ENCODE measurements around the gene XYLT2.

The XYLT2 gene

DNA sequence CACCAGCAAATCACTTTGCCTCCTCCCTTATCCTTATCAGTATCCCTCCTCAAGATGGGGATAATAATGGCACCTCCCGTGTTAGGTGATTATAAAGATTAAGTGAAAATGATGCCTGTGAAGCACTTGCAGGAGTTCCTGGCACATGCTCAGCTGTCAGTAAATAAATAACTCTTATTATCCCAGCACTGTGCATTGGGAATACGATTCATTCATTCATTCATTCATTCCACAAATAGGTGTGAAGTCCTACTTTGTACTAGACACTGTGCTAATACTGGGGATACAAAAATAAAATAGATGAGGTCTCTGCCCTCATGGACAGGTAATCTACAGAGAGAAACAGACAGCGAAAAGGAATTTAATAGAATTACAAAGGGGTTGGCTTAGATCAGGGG lies 2.0 kb downstream of the XYLT2 start:
- in situ Hi-C loops (cut with HindIII; ENCODE audit: low sequenced_read_pairs): loop anchor here (5.0 to 25.0 kb wide), 2 partner anchors 49 to 436 kb away; partner anchors contain the start of gene LRRC59

DNA sequence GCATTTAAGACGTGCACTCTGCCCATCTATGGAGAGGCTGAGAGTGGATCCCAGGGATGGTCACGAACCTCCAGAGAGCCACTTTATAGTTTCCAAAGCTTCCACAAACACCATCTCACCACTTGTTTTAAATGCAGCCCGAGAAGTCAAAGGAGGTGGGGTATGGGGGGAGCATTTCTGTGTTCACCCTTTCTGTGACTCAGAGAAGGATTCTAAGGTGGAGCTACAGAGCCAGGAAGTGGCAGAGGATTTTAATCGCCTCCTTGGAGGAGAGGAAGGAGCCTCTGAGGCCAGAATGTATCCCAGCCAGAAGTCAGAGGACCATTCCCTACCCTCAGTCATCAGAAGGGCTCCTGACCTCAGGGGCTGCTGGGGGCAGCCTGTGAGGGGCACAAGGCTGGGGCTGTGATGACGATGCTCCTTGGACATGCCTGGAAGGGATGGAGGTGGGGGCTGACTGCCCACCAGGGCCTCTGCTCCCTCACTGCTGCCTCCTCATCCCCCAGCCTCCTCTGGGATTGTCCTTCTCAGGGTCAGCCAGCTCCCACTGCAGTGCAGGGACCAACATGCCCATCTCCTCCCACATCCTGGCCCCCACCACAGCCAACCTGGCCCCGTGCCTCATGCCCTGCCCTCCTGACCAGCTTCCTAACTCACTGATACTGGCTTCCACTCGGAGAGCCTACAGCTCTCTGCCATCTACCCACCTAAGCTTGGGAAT lies 2.8 kb downstream of the XYLT2 start:
- in situ Hi-C loops (cut with HindIII; ENCODE audit: low sequenced_read_pairs): loop anchor here (5.0 to 25.0 kb wide), 2 partner anchors 49 to 436 kb away; partner anchors contain the start of gene LRRC59

DNA sequence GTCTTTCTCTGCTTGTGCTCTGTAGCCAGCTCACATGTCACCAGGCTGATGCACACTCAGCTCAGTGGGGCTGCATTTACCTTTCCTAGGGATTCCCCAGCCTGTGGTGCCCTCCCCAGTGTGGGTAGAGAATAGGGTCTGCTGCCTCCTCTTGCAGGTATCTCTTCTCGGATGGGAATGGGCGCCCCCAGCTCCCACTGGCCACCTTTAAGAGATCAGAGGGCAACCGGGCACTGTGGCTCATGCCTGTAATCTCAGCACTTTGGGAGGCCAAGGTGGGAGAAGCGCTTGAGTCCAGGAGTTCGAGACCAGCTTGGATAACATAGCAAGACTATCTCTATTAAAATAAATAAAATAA lies 3.3 kb downstream of the XYLT2 start:
- in situ Hi-C loops (cut with HindIII; ENCODE audit: low sequenced_read_pairs): loop anchor here (5.0 to 25.0 kb wide), 2 partner anchors 48 to 437 kb away; partner anchors contain the start of gene LRRC59

DNA sequence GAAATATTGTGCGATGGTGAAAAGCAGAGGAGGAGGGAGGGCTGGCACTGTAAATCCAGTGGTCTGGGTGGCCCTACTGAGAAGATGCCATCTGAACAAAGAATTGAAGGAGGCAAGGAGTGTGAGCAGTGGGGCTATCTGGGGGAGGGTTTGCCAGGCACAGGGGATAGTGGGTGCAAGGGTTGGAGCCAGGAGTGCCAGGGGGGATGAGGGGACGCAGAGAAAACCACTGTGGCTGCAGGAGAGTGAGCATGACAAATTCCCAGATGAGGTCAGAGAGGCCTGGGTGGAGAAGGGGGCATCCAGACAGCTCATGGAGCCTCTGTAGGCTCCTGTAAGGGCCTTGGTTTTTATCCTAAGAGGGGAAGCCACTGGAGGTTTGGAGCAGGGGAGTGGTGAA lies 4.8 kb downstream of the XYLT2 start:
- in situ Hi-C loops (cut with HindIII; ENCODE audit: low sequenced_read_pairs): no loop called here

DNA sequence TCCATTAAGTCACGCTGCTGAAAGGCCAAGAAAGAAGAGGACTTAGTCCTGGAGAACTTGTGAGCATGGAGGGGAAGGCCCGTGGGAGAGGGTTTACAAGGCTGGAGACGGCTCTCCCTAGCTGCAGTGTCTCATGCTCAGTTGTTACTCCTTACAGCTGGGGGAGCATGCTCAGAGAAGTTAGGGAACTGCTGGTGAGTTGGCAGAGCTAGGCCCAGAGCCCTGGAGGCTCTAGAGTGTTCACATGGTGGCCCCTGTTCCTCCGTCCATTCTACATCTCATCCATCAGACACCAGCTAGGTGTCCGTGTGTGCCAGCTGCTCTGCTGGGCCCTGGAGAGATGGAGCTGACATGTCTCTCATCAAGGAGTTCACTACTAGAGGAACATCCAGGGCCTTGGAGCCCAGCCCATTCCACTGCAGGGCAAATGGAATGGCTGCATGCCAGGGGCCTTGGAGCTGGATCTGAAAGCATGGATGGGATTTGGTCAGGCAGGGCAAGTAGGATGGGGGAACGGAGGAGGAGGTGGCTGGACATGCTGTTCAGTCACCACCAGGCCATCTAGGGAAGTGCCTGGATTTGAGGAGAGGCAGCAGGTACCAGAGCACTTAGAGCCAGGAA lies 6.3 kb downstream of the XYLT2 start:
- in situ Hi-C loops (cut with HindIII; ENCODE audit: low sequenced_read_pairs): no loop called here

DNA sequence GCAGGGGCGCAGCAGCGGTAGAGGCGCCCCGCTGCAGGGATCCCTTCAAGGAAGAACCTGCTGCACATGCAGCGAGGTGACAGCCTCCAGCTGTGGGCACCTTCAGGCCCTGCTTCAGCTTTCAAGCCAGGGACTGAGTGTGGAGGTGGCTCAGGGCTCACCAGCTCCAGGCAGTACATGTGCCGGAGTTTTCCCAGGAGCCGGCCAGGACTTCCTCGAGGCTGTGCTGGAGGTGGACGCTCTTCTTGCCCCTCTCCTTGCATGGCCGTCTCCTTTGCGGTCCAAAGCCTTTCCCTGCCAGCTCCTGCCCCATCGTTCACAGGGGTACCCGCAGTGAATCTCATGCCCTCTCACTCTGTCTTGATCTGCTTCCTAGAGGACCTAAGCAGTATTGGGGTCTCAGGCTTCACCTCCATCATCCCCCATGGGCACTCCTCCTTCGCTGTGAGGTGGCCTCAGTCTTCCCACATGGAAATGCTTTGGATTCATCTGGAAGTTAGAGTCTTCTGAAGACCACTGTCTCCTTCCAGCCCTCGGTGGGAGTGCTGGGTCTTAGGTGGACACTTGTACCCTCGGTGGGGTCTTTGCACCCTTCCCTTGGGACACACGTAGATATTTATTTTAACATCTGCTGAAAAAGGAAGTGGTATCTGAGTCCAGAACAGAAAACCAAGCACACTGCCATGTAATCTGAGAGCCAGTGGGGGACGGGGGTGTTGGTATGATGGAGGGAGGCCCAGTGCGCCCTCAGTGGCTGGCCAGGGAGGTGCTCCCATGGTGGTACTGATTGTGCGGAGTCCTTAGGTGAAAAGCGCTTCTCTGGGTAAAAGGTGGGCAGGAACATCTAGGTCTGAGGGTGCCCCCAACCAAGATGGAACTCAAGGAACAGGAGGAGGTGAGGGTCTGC lies 7.0 kb downstream of the XYLT2 start:
- in situ Hi-C loops (cut with HindIII; ENCODE audit: low sequenced_read_pairs): no loop called here

DNA sequence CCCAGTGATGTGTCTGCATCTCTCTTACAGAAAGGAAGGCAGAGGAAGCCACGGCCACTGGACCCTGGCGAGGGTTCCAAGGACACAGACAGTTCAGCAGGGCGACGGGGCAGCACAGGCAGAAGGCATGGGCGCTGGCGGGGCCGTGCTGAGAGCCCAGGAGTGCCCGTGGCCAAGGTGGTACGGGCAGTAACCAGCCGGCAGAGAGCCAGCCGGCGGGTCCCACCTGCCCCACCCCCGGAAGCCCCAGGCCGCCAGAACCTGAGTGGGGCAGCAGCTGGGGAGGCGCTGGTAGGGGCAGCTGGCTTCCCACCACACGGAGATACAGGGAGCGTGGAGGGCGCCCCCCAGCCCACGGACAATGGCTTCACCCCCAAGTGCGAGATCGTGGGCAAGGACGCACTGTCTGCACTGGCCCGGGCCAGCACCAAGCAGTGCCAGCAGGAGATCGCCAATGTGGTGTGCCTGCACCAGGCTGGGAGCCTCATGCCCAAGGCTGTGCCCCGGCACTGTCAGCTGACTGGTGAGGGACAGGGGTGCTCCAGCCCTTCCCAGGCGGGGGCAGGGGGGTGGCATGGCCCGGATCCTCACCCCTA lies 7.8 kb downstream of the XYLT2 start:
- in situ Hi-C loops (cut with HindIII; ENCODE audit: low sequenced_read_pairs): no loop called here

DNA sequence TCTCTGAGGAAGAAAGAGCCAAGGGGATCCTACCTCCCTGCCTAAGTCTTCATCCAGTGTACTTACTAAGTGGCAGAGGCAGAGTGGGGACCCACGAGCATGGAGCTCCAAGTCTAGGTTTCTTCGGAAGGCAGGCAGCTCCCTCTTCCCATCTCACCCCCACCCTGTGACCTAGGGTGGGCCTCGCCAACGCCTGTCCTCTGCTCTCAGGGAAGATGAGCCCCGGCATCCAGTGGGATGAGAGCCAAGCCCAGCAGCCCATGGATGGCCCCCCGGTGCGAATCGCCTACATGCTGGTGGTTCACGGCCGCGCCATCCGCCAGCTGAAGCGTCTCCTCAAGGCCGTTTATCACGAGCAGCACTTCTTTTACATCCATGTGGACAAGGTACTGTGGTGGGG lies 8.3 kb downstream of the XYLT2 start:
- in situ Hi-C loops (cut with HindIII; ENCODE audit: low sequenced_read_pairs): no loop called here

DNA sequence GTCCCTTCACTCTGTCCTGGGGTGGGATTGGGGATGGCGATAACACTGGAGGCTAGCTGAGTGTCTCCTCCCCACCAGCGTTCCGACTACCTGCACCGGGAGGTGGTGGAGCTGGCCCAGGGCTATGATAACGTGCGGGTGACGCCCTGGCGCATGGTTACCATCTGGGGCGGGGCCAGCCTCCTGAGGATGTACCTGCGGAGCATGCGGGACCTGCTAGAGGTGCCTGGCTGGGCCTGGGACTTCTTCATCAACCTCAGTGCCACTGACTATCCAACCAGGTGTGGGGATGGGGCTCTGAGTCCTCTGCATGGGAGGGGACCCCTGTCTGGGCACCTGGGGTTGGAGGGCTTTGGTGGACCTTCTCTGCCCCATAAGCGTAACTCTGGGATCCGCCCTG lies 8.8 kb downstream of the XYLT2 start:
- in situ Hi-C loops (cut with HindIII; ENCODE audit: low sequenced_read_pairs): no loop called here

DNA sequence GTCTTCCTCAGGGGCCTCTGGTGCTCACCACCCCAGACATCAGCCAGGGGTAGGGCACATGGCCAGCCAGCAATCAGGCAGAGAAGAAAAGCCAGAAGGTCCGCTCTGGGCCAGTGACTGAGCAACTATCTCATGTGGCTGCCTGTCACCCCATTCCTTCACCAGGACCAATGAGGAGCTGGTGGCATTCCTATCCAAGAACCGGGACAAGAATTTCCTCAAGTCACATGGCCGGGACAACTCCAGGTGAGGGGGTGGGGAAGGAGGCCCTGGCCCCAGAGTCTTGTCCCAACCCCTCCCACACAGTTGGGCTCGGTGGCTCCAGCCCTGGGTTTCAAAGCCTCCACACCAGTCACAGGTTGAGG lies 9.4 kb downstream of the XYLT2 start:
- in situ Hi-C loops (cut with HindIII; ENCODE audit: low sequenced_read_pairs): no loop called here

DNA sequence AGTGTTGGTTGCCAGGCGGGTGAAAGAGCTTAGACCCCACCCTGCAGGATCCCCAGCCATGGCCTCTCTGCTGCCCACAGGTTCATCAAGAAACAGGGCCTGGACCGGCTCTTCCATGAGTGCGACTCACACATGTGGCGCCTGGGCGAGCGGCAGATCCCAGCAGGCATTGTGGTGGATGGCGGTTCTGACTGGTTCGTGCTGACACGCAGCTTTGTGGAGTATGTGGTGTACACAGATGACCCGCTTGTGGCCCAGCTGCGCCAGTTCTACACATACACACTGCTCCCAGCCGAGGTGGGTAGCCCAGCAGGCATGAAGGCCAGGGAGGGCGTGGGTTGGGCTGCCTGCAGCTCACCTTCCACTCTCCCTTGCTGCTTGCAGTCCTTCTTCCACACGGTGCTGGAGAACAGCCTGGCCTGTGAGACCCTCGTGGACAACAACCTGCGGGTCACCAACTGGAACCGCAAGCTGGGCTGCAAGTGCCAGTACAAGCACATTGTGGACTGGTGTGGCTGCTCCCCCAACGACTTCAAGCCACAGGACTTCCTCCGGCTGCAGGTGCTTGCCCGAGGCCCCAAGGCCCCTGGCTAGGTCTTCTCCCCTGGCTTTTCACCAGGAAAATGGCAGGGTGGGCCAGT lies 9.9 kb downstream of the XYLT2 start:
- in situ Hi-C loops (cut with HindIII; ENCODE audit: low sequenced_read_pairs): no loop called here

DNA sequence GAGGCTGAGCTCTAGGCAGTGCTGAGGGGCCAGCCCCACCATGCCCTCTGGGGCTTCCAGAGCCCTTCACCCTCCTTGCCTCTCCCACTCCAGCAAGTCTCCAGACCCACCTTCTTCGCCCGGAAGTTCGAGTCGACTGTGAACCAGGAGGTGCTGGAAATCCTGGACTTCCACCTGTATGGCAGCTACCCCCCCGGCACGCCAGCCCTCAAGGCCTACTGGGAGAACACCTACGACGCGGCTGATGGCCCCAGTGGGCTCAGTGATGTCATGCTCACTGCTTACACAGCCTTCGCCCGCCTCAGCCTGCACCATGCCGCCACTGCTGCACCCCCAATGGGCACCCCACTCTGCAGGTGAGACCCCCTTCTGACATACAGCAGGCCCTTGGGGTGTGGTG lies 10.5 kb downstream of the XYLT2 start:
- in situ Hi-C loops (cut with HindIII; ENCODE audit: low sequenced_read_pairs): no loop called here

DNA sequence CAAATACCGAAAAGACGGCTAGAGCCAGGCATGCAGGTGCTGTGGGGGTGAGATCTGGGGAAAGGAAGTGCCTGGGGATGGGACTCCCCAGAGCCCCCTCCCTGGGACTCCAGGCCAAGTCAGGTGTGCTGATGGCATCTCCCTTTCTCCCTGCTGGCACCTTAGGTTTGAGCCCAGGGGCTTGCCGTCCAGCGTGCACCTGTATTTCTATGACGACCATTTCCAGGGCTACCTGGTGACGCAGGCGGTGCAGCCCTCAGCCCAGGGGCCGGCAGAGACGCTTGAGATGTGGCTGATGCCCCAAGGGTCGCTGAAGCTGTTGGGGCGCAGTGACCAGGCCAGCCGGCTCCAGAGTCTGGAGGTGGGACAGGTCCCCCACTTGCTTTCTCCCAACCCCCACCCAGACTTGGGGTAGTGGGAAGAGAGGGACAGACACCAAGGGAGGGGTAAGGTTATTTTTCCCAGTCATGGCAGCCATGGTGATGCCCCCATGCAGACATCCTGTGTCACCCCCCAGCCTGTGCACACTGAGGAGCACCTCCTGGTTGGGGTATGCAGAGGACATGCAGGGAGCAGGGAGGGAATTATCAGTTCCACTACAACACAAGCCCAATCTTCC lies 11.1 kb downstream of the XYLT2 start:
- in situ Hi-C loops (cut with HindIII; ENCODE audit: low sequenced_read_pairs): no loop called here

DNA sequence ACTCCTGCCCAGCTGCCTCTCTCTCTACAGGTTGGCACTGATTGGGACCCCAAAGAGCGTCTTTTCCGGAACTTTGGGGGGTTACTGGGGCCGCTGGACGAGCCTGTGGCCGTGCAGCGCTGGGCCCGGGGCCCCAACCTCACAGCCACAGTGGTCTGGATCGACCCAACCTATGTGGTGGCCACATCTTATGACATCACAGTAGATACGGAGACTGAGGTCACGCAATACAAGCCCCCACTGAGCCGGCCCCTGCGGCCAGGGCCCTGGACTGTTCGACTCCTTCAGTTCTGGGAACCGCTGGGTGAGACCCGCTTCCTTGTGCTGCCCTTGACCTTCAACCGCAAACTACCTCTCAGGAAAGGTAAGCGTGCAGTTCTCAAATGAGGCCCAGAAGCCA lies 12.3 kb downstream of the XYLT2 start:
- in situ Hi-C loops (cut with HindIII; ENCODE audit: low sequenced_read_pairs): no loop called here

DNA sequence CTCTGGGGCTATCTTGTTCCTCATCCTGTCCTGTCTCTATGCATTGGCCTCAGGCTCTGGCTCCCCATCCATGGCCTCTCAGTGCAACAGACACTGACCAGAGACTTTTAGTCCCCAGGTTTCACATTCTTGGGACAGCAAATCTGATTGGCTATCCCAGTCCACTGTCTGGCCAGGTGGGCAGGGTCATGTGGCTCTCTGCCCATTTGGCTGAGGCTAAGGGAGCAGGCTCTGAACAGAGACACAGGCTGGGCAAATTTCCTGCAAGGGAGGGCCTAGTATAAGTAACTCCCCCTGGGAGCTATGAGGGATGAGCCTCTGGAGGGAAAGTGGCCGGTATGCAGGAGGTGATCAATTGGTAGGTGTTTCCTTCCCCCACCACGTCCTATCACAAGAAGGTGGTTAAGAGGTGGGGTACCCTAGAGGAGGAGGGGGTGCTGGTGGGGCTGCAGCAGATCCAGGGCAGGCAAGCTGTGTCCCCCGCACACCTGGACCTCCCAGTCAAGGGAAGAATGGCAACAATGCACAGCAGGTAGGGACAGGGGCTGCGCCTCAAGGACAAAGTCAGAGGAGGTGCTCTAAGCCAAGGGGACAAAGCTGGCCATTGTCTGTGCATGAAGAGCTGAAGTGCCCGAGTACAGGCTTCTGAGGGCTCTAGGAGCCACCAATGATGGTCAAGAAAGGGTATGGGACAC lies 13.2 kb downstream of the XYLT2 start:
- in situ Hi-C loops (cut with HindIII; ENCODE audit: low sequenced_read_pairs): no loop called here

DNA sequence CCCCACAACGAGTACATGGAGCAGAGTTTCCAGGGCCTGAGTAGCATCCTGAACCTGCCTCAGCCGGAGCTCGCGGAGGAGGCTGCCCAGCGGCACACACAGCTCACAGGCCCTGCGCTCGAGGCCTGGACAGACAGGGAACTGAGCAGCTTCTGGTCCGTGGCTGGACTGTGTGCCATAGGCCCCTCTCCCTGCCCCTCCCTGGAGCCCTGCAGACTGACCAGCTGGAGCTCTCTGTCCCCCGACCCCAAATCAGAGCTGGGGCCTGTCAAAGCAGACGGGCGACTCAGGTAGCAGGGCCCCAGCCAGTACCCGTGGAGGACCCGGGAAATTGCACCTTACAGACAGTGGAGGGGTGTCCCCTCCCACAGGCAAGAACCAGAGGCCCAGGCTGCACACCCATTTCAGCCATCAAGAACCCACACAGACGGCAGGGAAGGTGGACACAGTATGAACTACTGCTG lies 14.1 kb downstream of the XYLT2 start:
- in situ Hi-C loops (cut with HindIII; ENCODE audit: low sequenced_read_pairs): no loop called here

DNA sequence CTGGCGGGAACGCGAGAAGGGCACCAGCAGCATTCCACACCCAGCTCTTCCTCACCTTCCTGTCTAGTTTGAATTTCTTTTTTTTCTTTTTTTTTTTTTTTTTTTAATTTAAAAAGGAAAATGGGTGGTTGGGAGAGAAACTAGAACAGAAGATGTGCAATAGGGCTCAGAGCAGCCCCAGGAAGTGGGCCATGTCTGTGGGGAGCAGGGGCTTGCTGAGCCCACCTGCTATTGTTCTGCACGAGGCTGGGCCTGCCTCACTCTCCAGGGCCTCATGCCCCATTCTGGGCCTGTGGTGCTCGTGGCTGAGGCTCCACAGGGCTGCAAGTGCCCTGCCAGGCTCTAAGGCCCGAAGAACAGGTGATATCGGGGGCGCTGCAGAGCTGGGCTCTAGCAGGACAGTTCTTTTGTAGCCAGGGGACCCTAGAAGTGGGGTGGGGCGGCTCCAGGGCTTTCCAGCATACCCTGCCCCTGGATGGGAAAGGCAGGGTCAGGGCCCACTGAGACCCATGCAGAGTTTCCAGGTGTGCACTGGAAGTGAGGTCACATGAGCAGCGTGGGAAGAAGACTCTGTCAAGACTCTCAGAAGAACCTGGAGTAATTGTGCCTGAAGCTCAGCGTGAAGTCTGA lies 14.7 kb downstream of the XYLT2 start:
- in situ Hi-C loops (cut with HindIII; ENCODE audit: low sequenced_read_pairs): no loop called here

DNA sequence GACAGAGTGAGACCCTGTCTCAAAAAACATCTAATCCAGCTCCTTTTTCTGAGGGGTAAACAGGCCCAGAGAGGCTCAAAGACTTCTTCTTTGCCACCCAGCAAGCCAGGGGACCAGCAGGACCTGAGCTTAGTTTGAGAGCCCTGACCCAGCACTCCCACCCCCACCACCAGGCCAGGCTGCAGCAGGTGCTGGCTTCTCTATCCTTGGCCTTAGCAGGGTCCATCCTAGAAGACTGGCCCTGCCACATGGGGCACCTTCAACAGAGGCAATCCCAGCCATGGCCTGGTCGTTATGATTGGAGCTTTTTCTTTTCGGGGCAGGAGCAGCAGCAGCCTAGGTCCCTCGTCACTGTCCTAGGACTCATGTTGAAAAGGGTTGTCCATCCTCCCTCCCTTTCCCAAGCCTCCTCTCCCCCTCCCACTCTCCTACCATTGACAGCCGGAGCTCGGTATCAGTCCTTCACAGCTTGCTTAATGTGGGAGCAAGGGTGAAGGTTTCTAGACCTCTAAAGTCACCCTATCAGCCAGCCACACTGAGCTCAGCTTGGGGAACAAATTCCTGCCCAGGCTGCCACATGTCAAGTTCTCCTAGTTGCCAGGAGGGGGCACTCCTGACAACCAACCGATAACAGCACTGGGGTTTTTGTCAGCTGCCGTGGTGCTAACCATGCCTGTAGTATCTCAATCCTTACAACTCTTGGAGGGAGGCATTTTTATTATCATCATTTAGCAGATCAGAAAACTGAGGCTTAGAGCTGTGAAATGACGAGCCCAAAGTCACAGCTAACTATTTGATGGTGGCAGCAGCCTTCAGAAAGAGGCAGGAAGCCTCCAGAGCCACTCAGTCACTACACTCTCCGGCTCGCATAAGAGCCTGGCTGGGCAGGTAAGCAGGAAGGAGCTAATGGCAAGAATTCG lies 15.9 kb downstream of the XYLT2 start:
- in situ Hi-C loops (cut with HindIII; ENCODE audit: low sequenced_read_pairs): no loop called here
